ENCODE results near the gene CAPN13. TPM values are rescaled to one million over a fixed set of nuclear protein-coding genes. Genes with fewer than 3 reads are reported as not detected.

Gene CAPN13
- total RNA-seq, 2 experiments from 2014 or later = not detected

DNA sequence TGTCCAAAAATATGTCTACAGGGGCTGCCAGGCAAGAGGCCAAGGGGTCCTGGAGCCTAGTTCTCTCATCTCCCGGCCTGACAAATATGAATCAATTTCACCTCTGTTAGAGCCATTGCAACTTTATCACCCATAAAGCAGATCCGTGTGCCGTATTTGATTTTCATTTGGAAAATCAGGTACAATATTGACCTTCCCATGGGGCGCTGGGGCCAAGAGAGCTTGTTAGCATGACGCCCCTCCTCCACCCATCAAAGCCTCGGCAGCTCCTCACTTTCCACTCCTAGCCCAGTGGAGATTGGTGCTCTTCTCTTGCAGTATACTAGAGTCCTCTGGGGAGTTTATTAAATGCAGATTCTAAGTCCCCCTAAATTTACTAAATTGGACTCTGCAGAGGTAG is 96.8 kb downstream of the CAPN13 start:
- POLR2A ChIA-PET = interaction anchor here (1.5 kb wide), 1 partner anchor 545 kb away, joined by 4 read pairs; no protein-coding TSS in a partner anchor
- no peaks in the 10 kb centered on the region for H3K36me3 Mint-ChIP-seq (ENCODE audit: low read depth)

GRCh38 chr2:30710016-30710415 is 97.2 kb downstream of the CAPN13 start:
- DNase-seq (no peak), ATAC-seq (no peak)
- POLR2A ChIA-PET = interaction anchor here (1.5 kb wide), 1 partner anchor 545 kb away, joined by 4 read pairs; no protein-coding TSS in a partner anchor
- H3K9me3 Mint-ChIP-seq = no peaks in the 10 kb centered on the region
- TF ChIP-seq CTCF (IDR thresholded peaks at IDR 0.05) = no peak
- H3K4me1 Mint-ChIP-seq (ENCODE audit: low read depth) = peaks cover 9% of the 10 kb centered on the region
- no peak overlapping the region for H3K4me3 Mint-ChIP-seq
- H3K27ac Mint-ChIP-seq = no peak overlapping the region
- no peaks in the 10 kb centered on the region for H3K27me3 Mint-ChIP-seq
- H3K36me3 Mint-ChIP-seq (ENCODE audit: low read depth) = no peaks in the 10 kb centered on the region
- CTCF ChIA-PET = interaction anchor here (0.7 to 15.3 kb wide), 20 partner anchors 8 to 571 kb away, joined by 3 to 563 read pairs (median 12); no protein-coding TSS in a partner anchor
- intact Hi-C loops (cut with micrococcal nuclease) = loop anchor here (2.0 to 10.0 kb wide), 4 partner anchors 152 to 815 kb away; no protein-coding TSS in a partner anchor

More for the DNA sequence above, 96.8 kb downstream of the CAPN13 start:
- no peaks in the 10 kb centered on the region for H3K27me3 Mint-ChIP-seq
- TF ChIP-seq CTCF (IDR thresholded peaks at IDR 0.05) = no peak
- DNase-seq = no peak
- H3K27ac Mint-ChIP-seq = no peak overlapping the region
- H3K4me3 Mint-ChIP-seq = no peak overlapping the region
- intact Hi-C loops (cut with micrococcal nuclease) = loop anchor here (2.0 to 10.0 kb wide), 4 partner anchors 152 to 814 kb away; no protein-coding TSS in a partner anchor
- CTCF ChIA-PET = interaction anchor here (0.8 to 15.3 kb wide), 26 partner anchors 8 to 642 kb away, joined by 3 to 563 read pairs (median 14); partner anchors contain the start of genes EHD3 and GALNT14
- peaks cover 12% of the 10 kb centered on the region for H3K4me1 Mint-ChIP-seq (ENCODE audit: low read depth)
- H3K9me3 Mint-ChIP-seq = no peaks in the 10 kb centered on the region
- ATAC-seq = no peak

GRCh38 chr2:30709516-30709915 is 97.7 kb downstream of the CAPN13 start:
- H3K4me3 Mint-ChIP-seq = no peak overlapping the region
- no peaks in the 10 kb centered on the region for H3K9me3 Mint-ChIP-seq
- ChIA-PET CTCF (interaction anchor here (0.7 to 15.3 kb wide), 19 partner anchors 8 to 570 kb away, joined by 3 to 563 read pairs (median 7); partner anchors contain the start of gene YPEL5), POLR2A (interaction anchor here (1.5 kb wide), 1 partner anchor 544 kb away, joined by 4 read pairs; no protein-coding TSS in a partner anchor)
- peaks cover 4% of the 10 kb centered on the region for H3K4me1 Mint-ChIP-seq (ENCODE audit: low read depth)
- DNase-seq (no peak), ATAC-seq (no peak)
- intact Hi-C loops (cut with micrococcal nuclease) = loop anchor here (5.0 kb wide), 1 partner anchor 617 kb away; no protein-coding TSS in a partner anchor
- TF ChIP-seq CTCF (IDR thresholded peaks at IDR 0.05) = no peak
- H3K36me3 Mint-ChIP-seq (ENCODE audit: low read depth) = no peaks in the 10 kb centered on the region
- no peaks in the 10 kb centered on the region for H3K27me3 Mint-ChIP-seq
- no peak overlapping the region for H3K27ac Mint-ChIP-seq

DNA sequence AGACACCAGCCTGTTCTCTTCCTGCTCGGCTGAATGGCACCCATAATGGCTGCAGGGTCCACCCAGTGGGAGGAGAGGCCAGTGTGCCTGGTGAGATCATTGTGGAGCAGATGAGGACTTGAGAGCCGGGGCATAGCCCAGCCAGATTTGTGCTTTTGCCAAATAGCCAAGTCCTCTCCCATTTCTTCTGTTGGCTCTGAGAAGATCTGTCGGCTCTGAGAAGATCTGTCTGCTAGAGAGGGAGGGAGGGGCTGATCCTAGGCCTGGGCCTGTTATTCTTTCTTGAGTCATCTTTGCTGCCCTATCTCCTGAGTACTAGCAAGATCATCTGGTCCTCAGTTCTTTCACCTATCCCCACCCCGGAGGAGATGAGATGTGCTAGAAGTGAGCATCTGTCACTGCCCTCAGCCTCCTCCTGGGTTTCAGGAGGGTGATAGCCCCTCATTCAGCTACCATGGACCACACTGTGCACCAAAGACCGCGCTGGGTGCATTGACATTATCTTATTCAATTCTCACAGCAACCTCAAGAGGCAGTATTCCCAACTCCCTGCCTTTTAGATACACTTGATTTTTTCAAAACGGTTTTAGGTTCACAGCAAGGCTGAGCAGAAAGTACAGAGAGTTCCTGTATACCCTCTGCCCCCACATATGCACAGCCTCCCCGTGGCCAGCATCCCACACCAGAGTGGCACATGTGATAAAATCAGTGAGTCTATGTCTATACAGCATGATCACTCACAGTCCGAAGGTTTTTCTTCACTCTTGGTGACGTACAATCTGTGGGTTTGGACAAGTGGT is 98.6 kb downstream of the CAPN13 start:
- ChIA-PET CTCF (interaction anchor here (0.7 to 15.3 kb wide), 15 partner anchors 7 to 570 kb away, joined by 3 to 563 read pairs (median 7); partner anchors contain the start of gene YPEL5), POLR2A (interaction anchor here (1.5 kb wide), 1 partner anchor 543 kb away, joined by 4 read pairs; no protein-coding TSS in a partner anchor)
- H3K27me3 Mint-ChIP-seq = no peaks in the 10 kb centered on the region
- intact Hi-C loops (cut with micrococcal nuclease) = loop anchor here (5.0 kb wide), 1 partner anchor 616 kb away; no protein-coding TSS in a partner anchor
- H3K4me1 Mint-ChIP-seq (ENCODE audit: low read depth) = no peaks in the 10 kb centered on the region
- no peaks in the 10 kb centered on the region for H3K36me3 Mint-ChIP-seq (ENCODE audit: low read depth)
- DNase-seq (no peak), ATAC-seq (no peak)
- no peak overlapping the region for H3K4me3 Mint-ChIP-seq
- no peaks in the 10 kb centered on the region for H3K9me3 Mint-ChIP-seq
- H3K27ac Mint-ChIP-seq = no peak overlapping the region
- TF ChIP-seq CTCF (IDR thresholded peaks at IDR 0.05) = peak; percentile 35
